Measurements from ENCODE around the gene ACP1.

ACP1 gene

GRCh38 chr2:237878-238277 is 26.9 kb upstream of the ACP1 start:
- DNase-seq (ENCODE audit: insufficient read length) (no peak), FAIRE-seq (no peak)
- no peak for TF ChIP-seq TAF1 (IDR thresholded peaks at IDR 0.05; ENCODE audit: borderline replicate concordance, low read depth, low read length)
- no peak for TF ChIP-seq POLR2A (IDR thresholded peaks at IDR 0.05; ENCODE audit: low read depth, low read length)
- no peak for TF ChIP-seq POLR2AphosphoS5 (IDR thresholded peaks at IDR 0.05; ENCODE audit: low read depth, low read length)

- FAIRE-seq: no peak
- no peak for TF ChIP-seq TAF1 (IDR thresholded peaks at IDR 0.05; ENCODE audit: borderline replicate concordance, low read depth, low read length)
- no peak for TF ChIP-seq POLR2AphosphoS5 (IDR thresholded peaks at IDR 0.05; ENCODE audit: low read depth, low read length)
- no peak for TF ChIP-seq POLR2A (IDR thresholded peaks at IDR 0.05; ENCODE audit: low read depth, low read length)
- no peak for DNase-seq (ENCODE audit: insufficient read length)
Measured at GRCh38 chr2:238431-238830, 26.3 kb upstream of the ACP1 start.

- FAIRE-seq: no peak
- TF ChIP-seq POLR2A (IDR thresholded peaks at IDR 0.05; ENCODE audit: low read depth, low read length): no peak
- no peak for TF ChIP-seq TAF1 (IDR thresholded peaks at IDR 0.05; ENCODE audit: borderline replicate concordance, low read depth, low read length)
- TF ChIP-seq POLR2AphosphoS5 (IDR thresholded peaks at IDR 0.05; ENCODE audit: low read depth, low read length): no peak
- no peak for DNase-seq (ENCODE audit: insufficient read length)
Measured at GRCh38 chr2:238869-239268, 25.9 kb upstream of the ACP1 start.

- DNase-seq (ENCODE audit: insufficient read length): no peak
- FAIRE-seq: no peak
- TF ChIP-seq TAF1 (IDR thresholded peaks at IDR 0.05; ENCODE audit: borderline replicate concordance, low read depth, low read length) (no peak), POLR2AphosphoS5 (IDR thresholded peaks at IDR 0.05; ENCODE audit: low read depth, low read length) (no peak)
Measured at GRCh38 chr2:244547-244946, 20.2 kb upstream of the ACP1 start.

GRCh38 chr2:246489-247144 is 18.1 kb upstream of the ACP1 start:
- FAIRE-seq (peak; percentile 38), DNase-seq (ENCODE audit: insufficient read length) (no peak)
- TF ChIP-seq TAF1 (IDR thresholded peaks at IDR 0.05; ENCODE audit: borderline replicate concordance, low read depth, low read length): no peak
- TF ChIP-seq POLR2AphosphoS5 (IDR thresholded peaks at IDR 0.05; ENCODE audit: low read depth, low read length): no peak
- TF ChIP-seq POLR2A (IDR thresholded peaks at IDR 0.05; ENCODE audit: low read depth, low read length): no peak

- TF ChIP-seq TAF1 (IDR thresholded peaks at IDR 0.05; ENCODE audit: borderline replicate concordance, low read depth, low read length) (no peak), POLR2A (IDR thresholded peaks at IDR 0.05; ENCODE audit: low read depth, low read length) (no peak), POLR2AphosphoS5 (IDR thresholded peaks at IDR 0.05; ENCODE audit: low read depth, low read length) (no peak)
- no peak for FAIRE-seq
Measured at GRCh38 chr2:248724-249123, 16.0 kb upstream of the ACP1 start.

GRCh38 chr2:249538-250042 is 15.2 kb upstream of the ACP1 start:
- DNase-seq (ENCODE audit: insufficient read length) (no peak), FAIRE-seq (no peak)
- TF ChIP-seq TAF1 (IDR thresholded peaks at IDR 0.05; ENCODE audit: borderline replicate concordance, low read depth, low read length): no peak
- TF ChIP-seq POLR2AphosphoS5 (IDR thresholded peaks at IDR 0.05; ENCODE audit: low read depth, low read length): no peak
- TF ChIP-seq POLR2A (IDR thresholded peaks at IDR 0.05; ENCODE audit: low read depth, low read length): no peak

More at GRCh38 chr2:248724-249123, 16.0 kb upstream of the ACP1 start:
- no peak for DNase-seq (ENCODE audit: insufficient read length)

GRCh38 chr2:252001-252602 is 12.6 kb upstream of the ACP1 start:
- TF ChIP-seq TAF1 (IDR thresholded peaks at IDR 0.05; ENCODE audit: borderline replicate concordance, low read depth, low read length): no peak
- TF ChIP-seq POLR2AphosphoS5 (IDR thresholded peaks at IDR 0.05; ENCODE audit: low read depth, low read length): no peak
- no peak for TF ChIP-seq POLR2A (IDR thresholded peaks at IDR 0.05; ENCODE audit: low read depth, low read length)

GRCh38 chr2:253202-253638 is 11.5 kb upstream of the ACP1 start:
- no peak for TF ChIP-seq TAF1 (IDR thresholded peaks at IDR 0.05; ENCODE audit: borderline replicate concordance, low read depth, low read length)
- TF ChIP-seq POLR2A (IDR thresholded peaks at IDR 0.05; ENCODE audit: low read depth, low read length): no peak
- no peak for TF ChIP-seq POLR2AphosphoS5 (IDR thresholded peaks at IDR 0.05; ENCODE audit: low read depth, low read length)
- DNase-seq (ENCODE audit: insufficient read length) (no peak), FAIRE-seq (no peak)

More at GRCh38 chr2:252001-252602, 12.6 kb upstream of the ACP1 start:
- FAIRE-seq: no peak
- DNase-seq (ENCODE audit: insufficient read length): no peak

- FAIRE-seq (no peak), DNase-seq (ENCODE audit: insufficient read length) (no peak)
- TF ChIP-seq POLR2AphosphoS5 (IDR thresholded peaks at IDR 0.05; ENCODE audit: low read depth, low read length) (no peak), TAF1 (IDR thresholded peaks at IDR 0.05; ENCODE audit: borderline replicate concordance, low read depth, low read length) (no peak), POLR2A (IDR thresholded peaks at IDR 0.05; ENCODE audit: low read depth, low read length) (no peak)
Measured at GRCh38 chr2:254241-254640, 10.5 kb upstream of the ACP1 start.

GRCh38 chr2:255195-255594 is 9.6 kb upstream of the ACP1 start:
- FAIRE-seq (no peak), DNase-seq (ENCODE audit: insufficient read length) (no peak)
- TF ChIP-seq POLR2A (IDR thresholded peaks at IDR 0.05; ENCODE audit: low read depth, low read length) (no peak), POLR2AphosphoS5 (IDR thresholded peaks at IDR 0.05; ENCODE audit: low read depth, low read length) (no peak), TAF1 (IDR thresholded peaks at IDR 0.05; ENCODE audit: borderline replicate concordance, low read depth, low read length) (no peak)

GRCh38 chr2:256094-256493 is 8.7 kb upstream of the ACP1 start:
- TF ChIP-seq POLR2A (IDR thresholded peaks at IDR 0.05; ENCODE audit: low read depth, low read length): no peak
- TF ChIP-seq POLR2AphosphoS5 (IDR thresholded peaks at IDR 0.05; ENCODE audit: low read depth, low read length): no peak
- no peak for TF ChIP-seq TAF1 (IDR thresholded peaks at IDR 0.05; ENCODE audit: borderline replicate concordance, low read depth, low read length)
- DNase-seq (ENCODE audit: insufficient read length) (no peak), FAIRE-seq (no peak)

Measured in GM12892 (cell line).